NB4 (cell line): ENCODE measurements around the gene NPEPL1.

Source experiments
- CTCF ChIP-seq: IDR thresholded peaks from one replicate; pipeline ENCODE4 v1.5.1; 2012; ENCODE audit warnings: low read depth, low read length
- MAX ChIP-seq: IDR thresholded peaks from 2 replicates; pipeline ENCODE4 v1.6.1; 2011; ENCODE audit warnings: low read depth, low read length
- MYC ChIP-seq: IDR thresholded peaks from 2 replicates; pipeline ENCODE4 v1.6.1; 2011; ENCODE audit warnings: low read depth, low read length
- POLR2A ChIP-seq: IDR thresholded peaks from 2 replicates; pipeline ENCODE4 v1.6.1; 2011; ENCODE audit warnings: mild to moderate bottlenecking; ENCODE audit not compliant: insufficient read length; ENCODE audit errors: extremely low read depth

GRCh38 chr20:58658760-58659159 is 33.8 kb upstream of the NPEPL1 start:
- TF ChIP-seq CTCF (no peak), MAX (no peak), POLR2A (no peak), MYC (no peak)
